SIG-M5 (cell line): Measurements from ENCODE around the gene SPATA9.

Experiments used
- DNase-seq: peaks from one replicate; lab custom pipeline; 2025; lab: John Stamatoyannopoulos, UW

Gene SPATA9

DNA sequence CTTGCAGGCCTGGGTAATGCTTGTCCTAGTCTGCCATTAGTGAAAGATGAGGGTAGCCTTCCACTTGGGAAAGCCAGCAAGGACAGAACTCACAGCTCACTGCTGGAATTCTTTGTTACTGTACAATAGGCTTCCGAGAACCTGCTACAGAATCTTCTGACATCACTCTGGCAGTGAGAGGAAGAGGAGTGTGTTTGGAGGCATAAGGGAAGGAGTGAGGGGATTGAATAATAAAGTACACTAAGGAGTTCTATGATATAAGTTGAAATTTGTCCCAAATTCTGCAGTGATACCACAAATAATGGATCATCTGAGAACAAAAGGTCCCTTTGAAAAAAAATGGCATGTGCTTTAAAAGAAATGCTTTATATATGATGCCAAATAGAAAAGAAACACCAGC, at the start of gene SPATA9:
Gene SPATA9 (minus strand): TSS at position 101 of the 400 bp plus-strand sequence. CDS start 137 bp downstream, outside the sequence.
- DNase-seq, result no peak

DNA sequence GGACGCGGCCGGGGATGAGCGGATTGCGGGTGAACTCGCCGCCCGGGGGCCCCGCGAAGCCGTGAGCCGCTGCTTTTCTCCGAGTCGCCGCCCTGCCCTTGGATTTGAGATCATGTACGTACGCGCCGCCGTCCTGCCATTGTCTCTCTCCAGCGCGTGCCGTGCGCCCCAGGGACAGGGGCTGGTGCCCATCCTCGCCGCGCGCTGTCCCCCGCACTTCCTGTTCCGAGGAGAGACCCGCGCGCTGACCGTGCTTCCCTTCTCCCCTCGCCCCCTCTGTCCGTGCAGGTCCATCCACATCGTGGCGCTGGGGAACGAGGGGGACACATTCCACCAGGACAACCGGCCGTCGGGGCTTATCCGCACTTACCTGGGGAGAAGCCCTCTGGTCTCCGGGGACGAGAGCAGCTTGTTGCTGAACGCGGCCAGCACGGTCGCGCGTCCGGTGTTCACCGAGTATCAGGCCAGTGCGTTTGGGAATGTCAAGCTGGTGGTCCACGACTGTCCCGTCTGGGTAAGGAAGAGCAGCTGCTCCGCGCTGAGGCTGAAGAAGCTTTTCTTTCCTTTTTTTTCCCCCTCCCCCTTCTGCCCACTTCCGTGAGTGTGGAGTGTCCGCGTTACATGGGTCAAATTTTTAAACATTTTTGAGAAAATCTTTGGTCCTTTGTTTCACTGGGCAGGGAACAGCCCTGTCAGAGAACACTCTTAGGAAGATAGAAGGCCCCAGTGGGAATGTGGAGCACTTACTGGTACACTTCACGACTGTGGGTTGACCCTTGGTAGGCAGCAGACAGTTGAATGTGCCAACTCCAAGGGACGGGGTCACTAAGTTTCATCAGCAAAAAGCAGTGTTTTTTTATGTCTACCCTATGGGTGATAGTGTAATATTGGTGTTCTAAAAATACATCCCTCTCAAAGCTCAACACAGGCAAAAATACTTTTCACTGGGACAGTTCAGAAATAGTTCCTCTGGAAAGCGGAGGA, 49.1 kb upstream of the SPATA9 start:
- no peak for DNase-seq

DNA sequence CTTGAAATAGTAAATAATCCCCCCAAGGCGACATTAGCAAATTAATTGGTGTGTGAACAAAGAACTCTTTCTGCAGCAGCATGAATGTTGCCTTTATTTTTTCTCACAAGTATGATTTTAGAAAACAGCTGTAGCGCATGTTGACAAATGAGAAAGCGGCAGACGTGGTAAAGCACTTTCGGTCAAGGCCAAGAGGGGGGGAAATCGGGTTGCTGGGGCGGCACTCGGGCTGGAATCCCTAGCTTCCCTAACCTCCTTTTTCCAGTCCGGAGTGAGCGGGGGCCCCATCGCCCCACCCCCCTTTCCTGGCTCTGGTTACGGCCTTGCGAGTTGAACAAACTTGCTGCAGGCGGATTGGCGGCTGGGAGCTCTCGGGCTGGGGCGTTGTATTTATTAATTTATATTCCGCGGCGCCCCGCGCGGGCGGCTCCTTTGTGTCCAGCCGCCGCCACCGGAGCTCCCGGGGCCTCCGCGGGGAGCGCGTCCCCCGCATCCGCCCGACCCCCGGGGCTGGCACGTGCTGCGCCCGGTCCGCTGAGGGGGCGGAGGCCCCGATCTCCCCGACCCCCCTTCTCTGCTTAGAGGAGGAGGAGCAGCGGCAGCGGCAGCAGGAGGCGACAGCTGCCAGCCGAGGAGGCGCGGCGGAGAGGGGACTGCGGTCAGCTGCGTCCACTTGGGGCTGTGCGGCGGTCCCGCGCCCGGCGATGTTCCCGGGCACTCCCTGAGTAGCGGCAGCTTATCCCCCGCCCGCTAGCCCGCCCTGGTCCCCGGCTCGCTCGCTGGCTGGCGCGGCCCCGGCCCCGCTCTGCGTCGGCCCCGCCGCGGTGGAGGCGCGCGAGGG, 48.2 kb upstream of the SPATA9 start, which contains the start of gene RHOBTB3:
Gene RHOBTB3 (plus strand): TSS at position 607 of the 841 bp plus-strand sequence. CDS start 347 bp downstream, outside the sequence.
- no peak for DNase-seq

GRCh38 chr5:95730011-95730700, 47.4 kb upstream of the SPATA9 start:
- no peak for DNase-seq

- DNase-seq, result no peak
Measured at GRCh38 chr5:95729115-95730010, 46.6 kb upstream of the SPATA9 start.

DNA sequence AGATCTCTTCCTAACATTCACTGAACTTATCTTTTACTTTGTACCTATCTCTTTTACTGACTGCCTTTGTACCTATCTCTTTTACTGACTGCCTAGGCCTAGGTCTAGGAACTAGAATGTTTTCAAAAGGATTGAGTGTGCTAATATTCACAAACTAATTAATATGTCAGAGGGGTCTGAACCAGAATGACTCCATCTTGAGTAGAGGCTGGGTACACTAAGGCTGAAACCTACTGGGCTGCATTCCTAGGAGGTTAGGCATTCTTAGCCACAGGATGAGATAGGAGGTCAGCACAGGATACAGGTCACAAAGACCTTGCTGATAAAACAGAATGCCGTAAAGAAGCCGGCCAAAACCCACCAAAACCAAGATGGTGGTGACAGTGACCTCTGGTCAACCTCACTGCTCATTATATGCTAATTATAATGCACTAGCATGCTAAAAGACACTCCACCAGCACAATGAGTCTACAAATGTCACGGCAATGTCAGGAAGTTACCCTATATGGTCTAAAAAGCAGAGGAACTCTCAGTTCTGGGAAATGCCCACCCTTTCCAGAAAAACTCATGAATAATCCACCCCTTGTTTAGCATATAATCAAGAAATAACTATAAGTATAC, 45.8 kb upstream of the SPATA9 start:
- no peak for DNase-seq

GRCh38 chr5:95727764-95728191, 45.0 kb upstream of the SPATA9 start:
- no peak for DNase-seq

GRCh38 chr5:95726811-95727763, 44.3 kb upstream of the SPATA9 start:
- no peak for DNase-seq

- no peak for DNase-seq
Measured at GRCh38 chr5:95725937-95726810, 43.4 kb upstream of the SPATA9 start.

GRCh38 chr5:95725071-95725820, 42.5 kb upstream of the SPATA9 start:
- DNase-seq, result no peak

GRCh38 chr5:95723632-95724369, 41.0 kb upstream of the SPATA9 start:
- no peak for DNase-seq

DNA sequence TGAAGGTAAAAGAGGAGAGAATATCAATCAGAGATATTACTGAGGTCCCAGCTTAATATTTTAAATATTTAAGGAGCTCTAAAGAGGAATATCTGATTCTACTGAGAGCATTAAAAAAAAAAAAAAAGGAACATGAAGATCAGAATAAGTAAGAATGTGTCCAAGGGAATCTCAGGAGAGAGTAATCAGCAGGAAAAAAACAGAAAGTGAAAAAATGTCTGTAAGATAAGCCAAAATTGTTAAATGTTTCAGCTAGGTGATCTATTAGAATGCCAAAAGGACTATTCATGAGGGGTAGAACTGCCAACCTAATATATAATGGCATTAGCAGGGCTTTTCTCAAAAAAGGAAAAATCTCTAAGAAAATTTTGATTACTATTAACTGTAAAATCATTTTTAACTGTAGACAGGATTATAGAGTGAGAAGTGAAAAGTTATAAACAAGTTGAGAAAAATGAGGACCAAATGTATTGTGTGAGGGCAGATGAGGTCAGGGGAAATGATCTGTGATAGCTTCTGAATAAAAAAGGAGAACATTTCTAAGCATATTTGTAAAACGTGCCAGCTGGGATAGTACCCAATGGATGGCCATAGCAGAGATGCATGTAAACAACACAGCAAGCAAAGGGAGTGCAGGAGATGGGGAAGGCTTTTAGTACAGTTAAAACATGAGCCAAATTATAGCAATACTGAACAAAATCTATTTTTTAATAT, 38.9 kb upstream of the SPATA9 start:
- DNase-seq, result no peak

DNA sequence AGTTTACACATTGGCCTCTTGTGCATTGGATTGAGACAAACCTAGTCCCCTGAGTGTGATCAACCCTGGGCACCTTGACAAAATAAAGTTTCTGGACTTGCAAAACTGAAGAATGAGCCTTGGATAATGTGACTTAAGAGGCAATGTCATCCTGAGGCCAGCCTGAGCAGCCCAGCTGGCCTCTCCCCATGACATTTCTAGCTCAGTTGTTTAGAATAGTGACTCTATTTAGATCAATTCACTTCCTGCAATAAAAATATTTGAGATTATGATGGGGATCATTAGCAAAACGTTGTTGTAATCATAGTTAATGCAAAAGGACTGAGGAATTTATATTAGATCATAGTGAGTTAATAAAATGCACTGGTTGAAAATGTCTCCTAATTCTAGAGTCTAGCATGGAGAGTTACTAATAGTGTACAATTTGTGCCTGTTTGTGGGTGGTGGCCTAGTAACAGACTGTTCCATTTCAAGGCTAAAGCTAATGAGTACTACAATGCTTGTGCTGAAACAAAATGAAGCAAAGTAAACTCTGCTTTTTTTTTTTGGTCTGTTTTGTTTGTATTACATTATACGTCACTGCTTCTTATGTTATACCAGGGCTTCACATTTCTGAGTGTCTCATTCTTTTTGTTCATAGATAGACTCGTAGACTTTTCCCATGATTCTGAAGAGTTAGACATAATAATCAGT, 37.4 kb upstream of the SPATA9 start:
- no peak for DNase-seq

GRCh38 chr5:95718738-95719137, 35.9 kb upstream of the SPATA9 start:
- DNase-seq, result no peak

DNA sequence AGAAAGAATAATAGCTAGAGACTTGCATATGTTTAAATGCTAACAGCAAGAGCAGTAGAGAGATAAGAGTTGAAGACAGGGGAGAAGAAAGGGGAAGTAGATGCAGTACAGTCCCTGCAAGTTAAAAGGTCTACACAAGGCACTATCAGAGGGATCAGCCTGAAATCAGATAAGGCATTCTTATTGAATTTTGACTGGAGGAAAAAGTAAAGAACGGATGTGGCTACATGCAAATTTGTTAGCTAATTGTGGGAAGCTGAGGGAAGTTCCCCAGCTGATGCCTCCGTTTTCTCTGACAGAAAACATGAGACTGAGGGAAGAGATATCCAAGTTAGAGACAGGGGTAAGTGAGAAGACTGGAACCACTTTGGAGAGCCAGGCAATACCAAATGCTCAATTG, 35.4 kb upstream of the SPATA9 start:
- peak; percentile 38 for DNase-seq

GRCh38 chr5:95717439-95717838, 34.6 kb upstream of the SPATA9 start:
- no peak for DNase-seq
